ENCODE measurements around the gene ANKH. TPM values are rescaled to one million over a fixed set of nuclear protein-coding genes. Genes with fewer than 3 reads are reported as not detected.

The ANKH gene
- total RNA-seq, 4 donors from 2014 or later, result 31.2 to 55.2 (median 34.7) TPM

DNA sequence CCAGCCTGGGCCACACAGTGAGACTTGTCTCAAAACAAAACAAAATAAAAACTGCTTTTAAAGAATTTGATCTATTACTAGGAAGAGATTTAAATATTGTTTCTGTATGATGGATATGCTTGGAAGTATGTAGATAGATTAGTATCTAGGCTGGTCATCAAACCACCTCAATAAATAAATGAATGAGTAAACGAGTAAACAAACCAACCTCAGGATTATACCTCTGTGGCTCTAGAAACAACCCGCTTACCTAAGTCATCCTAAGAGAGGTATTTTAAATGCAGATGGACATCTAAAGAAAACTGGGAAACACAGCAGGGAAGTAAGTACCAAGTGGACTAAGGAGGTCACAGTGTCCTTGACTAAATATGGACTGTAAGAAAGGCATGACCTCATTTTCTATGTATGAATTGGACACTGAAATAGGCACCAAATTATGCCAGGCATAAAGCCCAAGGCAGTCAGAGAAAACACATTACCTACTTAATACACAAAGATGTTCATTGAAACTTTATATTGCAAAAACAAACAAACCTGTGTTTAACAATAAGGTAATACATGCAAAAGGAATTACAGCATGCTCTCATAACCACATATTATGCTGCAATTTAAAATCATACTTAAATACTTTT is 7.3 kb downstream of the ANKH start:
- intact Hi-C loops (cut with DNase I), result loop anchor here (10.0 kb wide), 1 partner anchor 129 kb away; no protein-coding TSS in a partner anchor

GRCh38 chr5:14863105-14863504 is 8.5 kb downstream of the ANKH start:
- Histone ChIP-seq H3K4me3 (replicated peaks in 1 of 3) (no peak overlapping the region), H3K27me3 (no peaks in the 10 kb centered on the region), H3K4me1 (peaks cover 4 to 7% of the 10 kb centered on the region in 2 donors), H3K9me3 (no peaks in the 10 kb centered on the region), H3K36me3 (no peaks in the 10 kb centered on the region), H3K27ac (no peak overlapping the region)
- DNase-seq, result no peak
- intact Hi-C loops (cut with DNase I), result loop anchor here (10.0 kb wide), 1 partner anchor 128 kb away; no protein-coding TSS in a partner anchor
- TF ChIP-seq, protein P1, sequence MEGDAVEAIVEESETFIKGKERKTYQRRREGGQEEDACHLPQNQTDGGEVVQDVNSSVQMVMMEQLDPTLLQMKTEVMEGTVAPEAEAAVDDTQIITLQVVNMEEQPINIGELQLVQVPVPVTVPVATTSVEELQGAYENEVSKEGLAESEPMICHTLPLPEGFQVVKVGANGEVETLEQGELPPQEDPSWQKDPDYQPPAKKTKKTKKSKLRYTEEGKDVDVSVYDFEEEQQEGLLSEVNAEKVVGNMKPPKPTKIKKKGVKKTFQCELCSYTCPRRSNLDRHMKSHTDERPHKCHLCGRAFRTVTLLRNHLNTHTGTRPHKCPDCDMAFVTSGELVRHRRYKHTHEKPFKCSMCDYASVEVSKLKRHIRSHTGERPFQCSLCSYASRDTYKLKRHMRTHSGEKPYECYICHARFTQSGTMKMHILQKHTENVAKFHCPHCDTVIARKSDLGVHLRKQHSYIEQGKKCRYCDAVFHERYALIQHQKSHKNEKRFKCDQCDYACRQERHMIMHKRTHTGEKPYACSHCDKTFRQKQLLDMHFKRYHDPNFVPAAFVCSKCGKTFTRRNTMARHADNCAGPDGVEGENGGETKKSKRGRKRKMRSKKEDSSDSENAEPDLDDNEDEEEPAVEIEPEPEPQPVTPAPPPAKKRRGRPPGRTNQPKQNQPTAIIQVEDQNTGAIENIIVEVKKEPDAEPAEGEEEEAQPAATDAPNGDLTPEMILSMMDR (IDR thresholded peaks at IDR 0.05), result no peak
- TF ChIP-seq POLR2A (IDR thresholded peaks at IDR 0.05), result no peak
- WGBS, 2 donors, result 83 to 92% methylated on average over 2 of the region's 2 CpGs

More for the DNA sequence above, 7.3 kb downstream of the ANKH start:
- no peak for TF ChIP-seq POLR2A (IDR thresholded peaks at IDR 0.05)
- TF ChIP-seq, protein P1 (IDR thresholded peaks at IDR 0.05), result no peak
- Histone ChIP-seq H3K4me1 (peaks cover 4 to 9% of the 10 kb centered on the region in 2 donors), H3K36me3 (no peaks in the 10 kb centered on the region), H3K27me3 (no peaks in the 10 kb centered on the region), H3K27ac (no peak overlapping the region), H3K4me3 (replicated peaks in 1 of 3) (no peak overlapping the region), H3K9me3 (no peaks in the 10 kb centered on the region)
- DNase-seq, result no peak
- WGBS, 2 donors, result 93 to 95% methylated on average over 2 of the region's 2 CpGs

DNA sequence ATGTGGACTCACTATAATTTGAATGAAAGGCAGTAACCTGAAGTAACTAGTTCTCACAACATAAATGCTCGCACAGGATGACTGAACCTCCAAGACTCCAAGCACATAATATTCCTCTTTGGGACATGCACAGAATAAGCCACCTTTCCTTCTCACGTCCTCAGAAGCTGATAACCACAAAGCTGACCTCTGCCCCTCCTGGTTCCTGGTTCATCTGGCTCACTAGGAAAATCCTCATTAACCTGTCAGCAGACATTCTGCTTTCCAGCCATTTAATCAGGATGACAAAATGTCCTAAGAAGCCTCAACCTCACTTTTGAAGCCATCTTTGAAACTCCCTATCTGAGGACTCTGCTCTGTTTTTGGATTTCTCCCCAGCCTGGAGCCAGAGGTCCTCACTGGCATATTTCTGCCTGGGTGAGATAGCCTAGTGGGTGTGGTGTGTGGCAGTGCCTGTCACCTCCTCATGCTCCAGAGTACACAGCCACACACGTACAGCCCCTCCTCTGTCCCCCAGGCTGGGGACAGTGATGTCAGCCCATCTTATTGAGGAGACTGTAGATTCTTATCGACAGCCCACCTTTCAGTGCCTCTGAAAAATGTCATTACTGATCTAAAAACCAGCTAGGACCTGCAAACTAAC is 10.3 kb downstream of the ANKH start:
- Histone ChIP-seq H3K4me3 (replicated peaks in 1 of 3) (no peak overlapping the region), H3K4me1 (peaks cover 4 to 7% of the 10 kb centered on the region in 2 donors), H3K27ac (no peak overlapping the region), H3K36me3 (no peaks in the 10 kb centered on the region), H3K27me3 (no peaks in the 10 kb centered on the region), H3K9me3 (no peaks in the 10 kb centered on the region)
- intact Hi-C loops (cut with DNase I), result loop anchor here (10.0 kb wide), 1 partner anchor 126 kb away; no protein-coding TSS in a partner anchor
- no peak for DNase-seq
- WGBS, 2 donors, result 87 to 88% methylated on average over 4 of the region's 4 CpGs
- TF ChIP-seq, protein P1 (IDR thresholded peaks at IDR 0.05), result no peak
- no peak for TF ChIP-seq POLR2A (IDR thresholded peaks at IDR 0.05)

GRCh38 chr5:14859980-14860379 is 11.6 kb downstream of the ANKH start:
- TF ChIP-seq, protein P1 (IDR thresholded peaks at IDR 0.05), result no peak
- TF ChIP-seq POLR2A (IDR thresholded peaks at IDR 0.05), result no peak
- intact Hi-C loops (cut with DNase I), result loop anchor here (10.0 kb wide), 1 partner anchor 125 kb away; no protein-coding TSS in a partner anchor
- Histone ChIP-seq H3K4me3 (replicated peaks in 1 of 3) (no peak overlapping the region), H3K9me3 (no peaks in the 10 kb centered on the region), H3K27ac (no peak overlapping the region), H3K4me1 (peaks cover 4 to 7% of the 10 kb centered on the region in 2 donors), H3K36me3 (no peaks in the 10 kb centered on the region), H3K27me3 (no peaks in the 10 kb centered on the region)
- peak; percentile 79 to 87 for DNase-seq
- 42 to 52% methylated on average over 7 of the region's 7 CpGs for WGBS, 2 donors

GRCh38 chr5:14859150-14859549 is 12.4 kb downstream of the ANKH start:
- no peak overlapping the region for H3K27ac ChIP-seq
- no peaks in the 10 kb centered on the region for H3K36me3 ChIP-seq
- no peak for DNase-seq
- peaks cover 4 to 7% of the 10 kb centered on the region in 2 donors for H3K4me1 ChIP-seq
- WGBS, 2 donors, result 95 to 98% methylated on average over 1 of the region's 1 CpG
- no peaks in the 10 kb centered on the region for H3K27me3 ChIP-seq
- H3K4me3 ChIP-seq (replicated peaks in 1 of 3), result no peak overlapping the region
- H3K9me3 ChIP-seq, result no peaks in the 10 kb centered on the region
- TF ChIP-seq, protein P1 (IDR thresholded peaks at IDR 0.05), result no peak
- no peak for TF ChIP-seq POLR2A (IDR thresholded peaks at IDR 0.05)
- intact Hi-C loops (cut with DNase I), result no loop called here
